GM19328 (cell line): ENCODE results near the gene TNIP3.

Experiments used
- ATAC-seq: cut with Tn5 transposase; IDR thresholded peaks from one replicate; pipeline ENCODE4 v1.9.1; 2021; ENCODE audit warnings: mild to moderate bottlenecking, moderate library complexity; ENCODE audit not compliant: unreplicated experiment

TNIP3 gene

GRCh38 chr4:121139533-121140222 lies 24.4 kb downstream of the TNIP3 start:
- peak; percentile 62 for ATAC-seq

DNA sequence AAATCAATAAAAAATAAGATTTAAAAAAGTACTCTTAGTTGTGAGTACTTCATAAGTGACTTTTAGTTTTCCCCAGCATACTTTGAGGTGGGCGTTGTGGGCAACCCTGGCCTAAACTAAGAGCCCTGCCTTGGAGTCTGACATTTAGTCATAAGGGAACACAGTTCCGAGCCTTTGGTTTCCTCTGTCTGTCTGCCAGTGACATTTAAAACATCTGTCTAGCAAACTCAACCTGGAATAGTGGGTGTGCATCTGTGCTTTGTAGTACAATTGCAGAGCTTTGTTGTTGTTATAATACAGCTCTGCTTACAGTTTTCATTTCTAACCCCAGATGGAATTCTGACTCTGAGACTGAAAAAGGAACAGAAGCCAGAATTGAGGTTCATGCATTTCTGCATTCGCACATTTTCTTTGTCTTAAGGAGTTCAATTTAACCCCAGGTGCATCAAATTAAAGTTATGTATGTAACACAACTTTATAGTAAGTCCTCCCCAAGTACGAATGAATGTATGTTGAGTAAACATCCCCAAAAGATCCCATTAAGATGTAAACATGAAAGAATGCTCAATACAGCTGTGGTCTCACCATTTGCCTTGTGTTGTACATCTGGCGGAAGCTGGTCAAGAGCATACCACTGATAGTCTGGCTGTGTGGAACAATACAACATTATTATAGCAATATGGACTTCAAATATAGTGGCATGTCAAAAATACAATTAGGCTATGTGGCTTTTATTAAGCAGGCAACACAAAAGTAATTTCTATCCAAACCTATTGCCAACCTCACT lies 25.9 kb downstream of the TNIP3 start:
- ATAC-seq: peak; percentile 41

DNA sequence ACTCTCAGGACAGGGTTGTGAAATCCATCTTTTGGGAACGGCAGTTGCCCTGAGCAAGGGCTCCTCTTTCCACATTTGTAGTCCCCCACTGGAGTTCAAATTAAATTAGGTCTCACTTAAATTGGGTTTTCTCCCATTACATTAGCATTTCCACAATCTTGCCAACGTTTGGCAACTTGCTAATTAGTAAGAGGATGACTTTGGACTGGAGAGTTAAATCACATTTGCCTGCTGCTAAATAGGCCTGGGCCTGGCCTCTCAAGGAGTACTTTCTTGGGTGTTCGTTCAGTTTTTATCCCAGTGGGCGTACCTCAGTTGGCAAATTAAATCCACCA lies 33.8 kb downstream of the TNIP3 start:
- no peak for ATAC-seq

DNA sequence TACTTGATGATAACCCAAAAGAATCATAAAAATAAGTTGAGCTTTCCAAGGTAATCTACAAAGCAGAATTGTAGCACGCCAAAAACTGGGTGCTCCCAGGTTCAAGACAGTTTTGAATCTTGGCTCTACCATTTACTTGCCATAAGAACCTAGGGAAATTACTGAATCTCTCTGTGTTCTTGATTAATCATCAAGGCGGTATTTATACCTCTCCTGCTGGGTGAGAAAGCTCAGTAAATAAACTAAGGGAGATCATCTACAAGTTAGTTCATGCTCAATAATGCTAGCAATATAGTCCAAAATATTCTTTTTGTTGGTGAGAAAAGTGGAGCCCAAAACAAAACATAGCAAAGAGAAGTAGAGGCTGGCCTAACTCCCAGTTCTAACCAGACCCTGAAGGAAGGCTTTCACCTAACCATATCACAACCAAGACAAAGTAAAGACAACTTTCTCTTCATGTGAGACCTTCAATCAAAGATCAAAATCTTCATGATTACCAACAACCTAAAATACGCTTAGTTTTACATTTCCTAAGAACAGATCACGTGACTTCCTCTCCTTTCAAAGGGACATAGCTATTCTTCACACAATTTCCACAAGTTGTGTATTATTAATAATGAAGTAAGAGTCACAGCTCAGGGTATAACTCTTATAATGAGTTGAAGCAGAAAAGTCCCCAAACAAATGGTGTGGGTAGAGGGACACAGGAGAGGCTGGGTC lies 34.4 kb downstream of the TNIP3 start:
- ATAC-seq: no peak

GRCh38 chr4:121127100-121127499 lies 37.0 kb downstream of the TNIP3 start:
- no peak for ATAC-seq

- ATAC-seq: no peak
These were observed 37.6 kb downstream of the TNIP3 start for GRCh38 chr4:121126449-121127006.

DNA sequence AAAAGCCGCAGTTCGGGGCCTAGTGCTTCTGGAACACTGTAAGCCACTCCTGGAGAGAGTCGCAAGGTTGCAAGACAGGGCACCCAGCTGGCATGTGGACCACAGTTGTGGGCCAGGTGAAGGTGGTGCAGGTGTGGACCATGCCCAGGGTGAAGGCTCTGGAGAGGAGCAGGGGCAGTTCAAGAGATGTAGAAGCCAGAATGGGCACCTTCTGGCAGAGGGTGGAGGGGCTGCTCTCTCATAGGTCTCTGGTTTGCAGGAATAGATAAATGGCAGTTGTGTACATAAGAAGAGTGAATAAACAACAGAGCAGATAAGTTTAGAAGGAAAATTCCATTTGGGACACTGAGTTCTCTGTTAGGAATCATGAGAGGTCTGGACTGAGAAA lies 38.6 kb downstream of the TNIP3 start:
- ATAC-seq: no peak

DNA sequence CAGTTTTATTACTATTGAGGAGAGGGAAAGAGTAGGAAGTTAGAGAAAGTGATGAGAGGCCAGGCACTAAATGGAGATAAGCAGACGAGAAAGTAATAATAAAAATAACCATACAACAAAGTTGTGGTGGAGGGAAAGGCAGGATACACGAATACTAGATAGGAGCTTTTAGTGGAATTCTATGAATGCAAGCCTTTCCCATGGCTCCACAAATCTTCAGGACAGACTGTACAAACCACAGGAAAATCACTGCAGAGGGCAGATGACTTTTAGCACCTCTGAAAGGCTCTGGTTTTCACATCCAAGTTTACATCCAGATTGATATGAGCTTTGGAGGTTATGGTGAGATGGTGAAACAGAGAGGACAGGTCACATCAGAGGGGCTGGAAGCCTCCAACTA lies 41.5 kb downstream of the TNIP3 start:
- no peak for ATAC-seq

DNA sequence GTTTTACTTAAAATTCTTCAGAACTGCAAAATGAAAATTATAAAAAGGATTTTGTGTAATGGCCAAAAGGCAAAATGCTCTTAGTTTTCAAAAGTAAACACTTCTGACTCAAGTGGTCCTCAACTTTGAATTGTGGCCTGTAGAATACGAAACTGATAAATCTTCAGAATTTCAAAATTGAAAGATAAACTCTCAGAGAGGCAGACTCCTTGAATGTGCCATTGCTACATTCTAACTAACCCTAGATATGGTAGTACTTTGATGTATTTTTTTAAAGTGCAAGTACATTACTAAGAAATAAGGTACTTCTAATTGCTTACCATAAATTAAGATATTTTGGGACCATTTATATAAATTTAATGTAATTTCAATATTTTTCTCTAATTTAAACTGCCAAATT lies 44.4 kb downstream of the TNIP3 start:
- no peak for ATAC-seq

DNA sequence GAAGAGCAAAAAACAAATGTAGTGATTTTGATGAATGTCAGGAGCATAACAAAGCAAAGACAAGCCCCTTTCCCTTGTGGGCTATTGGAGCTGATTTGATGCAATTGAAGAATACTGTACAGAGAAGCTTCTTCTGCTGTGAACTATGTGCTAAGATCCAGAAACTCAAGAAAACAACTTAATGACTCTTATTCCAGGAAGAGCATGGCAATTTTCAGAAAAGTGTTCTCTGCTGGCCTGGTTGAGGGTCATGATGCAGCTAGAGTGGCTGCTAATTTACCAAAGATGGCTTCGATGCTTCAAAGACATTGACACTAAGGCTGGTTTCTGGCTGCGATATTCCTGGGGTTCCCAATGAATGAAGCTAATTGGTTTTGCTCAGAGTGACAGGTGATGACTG lies 45.8 kb downstream of the TNIP3 start:
- no peak for ATAC-seq

DNA sequence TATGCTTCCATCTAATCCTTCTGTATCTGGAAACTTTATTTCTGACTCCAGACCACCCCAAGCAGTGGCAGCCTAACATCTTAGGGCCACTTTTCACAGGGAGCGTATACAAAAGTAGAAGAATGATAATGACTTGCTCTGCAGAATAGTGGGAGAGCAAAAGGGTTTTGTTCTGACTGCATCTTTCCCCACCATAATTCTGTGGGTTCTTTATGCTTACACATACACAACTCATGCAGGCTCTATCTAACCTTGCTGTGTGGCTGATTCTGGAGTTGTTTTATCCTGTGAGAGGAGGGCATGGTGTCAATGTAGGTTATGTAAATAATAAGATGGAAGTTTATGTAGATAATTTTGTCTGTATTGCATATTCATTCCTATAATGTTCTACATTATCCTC lies 49.4 kb downstream of the TNIP3 start:
- ATAC-seq: no peak

DNA sequence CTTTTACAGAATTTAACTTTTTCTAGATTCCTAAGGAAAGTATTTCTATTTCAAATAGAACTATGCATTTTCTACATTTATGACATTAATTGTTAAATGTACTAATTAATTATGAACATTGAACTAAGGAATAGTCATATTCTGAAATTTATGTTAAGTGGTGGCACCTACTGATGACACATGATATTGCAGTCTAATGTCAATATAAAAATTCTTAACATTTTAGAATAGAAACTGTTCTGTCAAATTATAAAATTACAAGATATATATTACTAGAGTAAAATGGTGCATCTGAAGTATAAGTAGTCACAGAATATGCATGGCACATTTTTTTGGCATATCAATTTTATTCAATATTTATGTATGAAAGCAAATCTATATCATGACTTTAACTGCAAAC lies 51.6 kb downstream of the TNIP3 start:
- ATAC-seq: no peak

GRCh38 chr4:121108557-121108956 lies 55.6 kb downstream of the TNIP3 start:
- no peak for ATAC-seq

GRCh38 chr4:121107507-121107906 lies 56.6 kb downstream of the TNIP3 start:
- ATAC-seq: no peak

- ATAC-seq: no peak
These were observed 63.9 kb downstream of the TNIP3 start for GRCh38 chr4:121100093-121100775.

DNA sequence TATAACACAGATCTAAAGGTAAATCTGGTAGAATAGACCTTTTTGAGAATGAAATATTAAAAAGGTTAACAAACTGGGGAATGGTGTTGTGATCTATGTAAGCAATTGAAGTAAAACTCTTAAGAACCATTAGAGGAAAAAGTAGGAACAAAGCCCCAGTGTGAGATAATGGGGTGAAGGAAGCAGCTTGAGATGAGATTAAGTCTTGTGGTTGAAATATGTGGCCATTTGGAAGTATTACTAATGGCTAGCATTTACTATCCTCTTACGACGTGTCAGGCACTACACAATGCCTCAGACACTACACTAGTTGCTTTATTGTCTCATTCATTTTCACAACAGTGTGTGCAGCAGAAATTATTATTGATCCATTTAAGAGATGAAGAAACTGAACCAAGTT lies 65.9 kb downstream of the TNIP3 start:
- no peak for ATAC-seq

- ATAC-seq: no peak
These were observed 67.5 kb downstream of the TNIP3 start for GRCh38 chr4:121096629-121097028.

DNA sequence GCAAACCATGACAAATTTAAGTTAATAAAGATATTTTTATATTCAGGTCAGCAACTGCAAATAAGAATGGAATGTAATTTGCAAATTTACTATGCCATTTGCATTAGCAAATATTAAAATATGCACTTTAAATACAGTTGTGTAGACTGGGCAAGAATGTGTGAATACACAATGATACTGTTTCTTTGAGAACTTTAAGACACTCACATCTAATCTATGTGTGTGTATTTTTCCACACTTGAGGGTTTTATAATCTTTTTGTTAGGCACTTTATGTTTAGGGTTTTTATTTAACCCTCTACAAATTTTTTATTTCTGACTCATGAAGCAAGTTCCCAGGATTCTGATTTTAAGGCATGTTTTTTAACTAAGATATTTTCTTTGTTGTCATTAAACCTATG lies 67.9 kb downstream of the TNIP3 start:
- ATAC-seq: no peak

DNA sequence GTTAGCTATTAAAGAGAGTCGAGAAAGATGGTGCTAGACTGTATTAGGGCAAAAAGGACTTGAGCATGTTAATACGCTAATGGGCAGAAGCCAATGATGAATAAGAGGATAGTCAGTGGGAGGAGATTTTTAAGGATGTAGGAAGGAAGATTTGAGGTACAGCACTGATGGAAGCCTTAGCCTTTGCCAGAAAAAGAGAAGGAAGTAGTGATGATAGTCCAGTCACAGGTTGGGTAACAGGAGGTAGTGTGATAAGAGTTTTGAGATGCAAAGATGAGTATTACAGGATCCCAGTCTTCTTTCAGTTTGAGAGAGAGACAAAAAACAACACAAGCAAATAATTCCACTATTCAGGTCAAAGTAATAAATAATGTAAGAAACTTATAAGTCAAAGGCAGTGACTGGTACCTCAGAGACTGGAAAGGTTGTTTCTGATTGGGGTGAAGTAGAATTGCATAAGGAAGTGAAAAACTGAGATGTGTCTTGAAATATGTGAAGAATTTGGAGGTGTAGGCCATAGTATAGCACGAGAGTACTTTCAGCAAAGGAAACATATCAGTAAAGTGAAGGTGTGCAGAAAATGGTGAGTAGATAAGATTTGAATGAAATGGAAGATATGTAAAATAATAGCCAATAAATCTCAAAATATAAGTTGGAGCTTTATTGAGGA lies 69.7 kb downstream of the TNIP3 start:
- ATAC-seq: no peak

- no peak for ATAC-seq
These were observed 70.9 kb downstream of the TNIP3 start for GRCh38 chr4:121093261-121093660.

- ATAC-seq: no peak
These were observed 72.2 kb downstream of the TNIP3 start for GRCh38 chr4:121091941-121092340.
